PFSK-1 (cell line): ENCODE results near the gene LRRC8D.

Source experiments
- FOXP2 ChIP-seq: optimal IDR thresholded peaks from 2 replicates; pipeline ENCODE3; 2011; ENCODE audit warnings: borderline replicate concordance, control low read depth, inconsistent platforms; ENCODE audit not compliant: insufficient read depth; ENCODE audit errors: extremely low read length, extremely low read depth
- POLR2AphosphoS5 ChIP-seq: IDR thresholded peaks from 2 replicates; pipeline ENCODE4 v1.6.1; 2012; ENCODE audit warnings: low read depth, mild to moderate bottlenecking, control low read depth, low read length, moderate library complexity
- REST ChIP-seq, 2 experiments: IDR thresholded peaks; 2 replicates each; pipeline versions ENCODE4 v1.6.1 to v1.8.0; 2011 to 2012; ENCODE audit warnings: low read depth in 2 of 2, low read length in 2 of 2, control low read depth in 1 of 2, inconsistent platforms in 1 of 2, mild to moderate bottlenecking in 1 of 2, moderate library complexity in 1 of 2; ENCODE audit not compliant: insufficient read depth in 1 of 2
- SIN3A ChIP-seq: IDR thresholded peaks from 2 replicates; pipeline ENCODE4 v1.6.1; 2012; ENCODE audit warnings: mild to moderate bottlenecking, low read length, moderate library complexity, borderline replicate concordance; ENCODE audit not compliant: insufficient read depth
- TAF1 ChIP-seq: IDR thresholded peaks from 2 replicates; pipeline ENCODE4 v1.6.1; 2012; ENCODE audit warnings: low read length, control low read depth, borderline replicate concordance; ENCODE audit not compliant: insufficient read depth

GRCh38 chr1:89836252-89837035 is 15.6 kb downstream of the LRRC8D start:
- TF ChIP-seq POLR2AphosphoS5 (no peak), SIN3A (no peak), REST (IDR thresholded peaks at IDR 0.05; ENCODE audit: insufficient read depth in 1 of 2, low read depth in 2 of 2, low read length in 2 of 2) (no peak), TAF1 (no peak), FOXP2 (no peak)
